ENCODE results near the gene ZBTB32.
"Not testable (repeated sequence)": the region's sequence is repeated elsewhere in the genome, so short reads cannot be mapped to it uniquely, and the experiment has no call there.

GRCh38 chr19:35654828-35655227, 49.5 kb upstream of the ZBTB32 start:
- not testable (repeated sequence) for TF ChIP-seq ELK1 (IDR thresholded peaks at IDR 0.05; ENCODE audit: low read depth, low read length); CTCF (IDR thresholded peaks at IDR 0.05); EP300 (IDR thresholded peaks at IDR 0.05); POLR2A (IDR thresholded peaks at IDR 0.05; ENCODE audit: low read length); JUNB (IDR thresholded peaks at IDR 0.05); CEBPB (IDR thresholded peaks at IDR 0.05); RAD21 (conservative IDR thresholded peaks at IDR 0.05 in 1 of 2, IDR thresholded peaks at IDR 0.05 in 1 of 2); ESRRA (IDR thresholded peaks at IDR 0.05; ENCODE audit: borderline replicate concordance, low read length); RFX5 (IDR thresholded peaks at IDR 0.05); CBX8 (IDR thresholded peaks at IDR 0.05); RCOR1 (IDR thresholded peaks at IDR 0.05; ENCODE audit: low read depth, low read length)
